WTC11 (cell line): ENCODE results near the gene MAPK11. TPM values are rescaled to one million over a fixed set of nuclear protein-coding genes. Genes with fewer than 3 reads are reported as not detected.

ENCODE experiments used
- ATAC-seq: fragments of 200-7000 bp; cut with Tn5 transposase; 2 replicates; pipeline ENCODE4 v1.10.0; 2021; ENCODE audit warnings: mild to moderate bottlenecking, moderate library complexity
- CTCF ChIA-PET: fragments of 300-600 bp; sonication (Branson Sonifier 250); formaldehyde crosslinking; loops from one replicate; lab custom pipeline; 2021; ENCODE audit warnings: antibody characterized with exemption; lab: Charles Lee
- POLR2A ChIA-PET: fragments of 350-600 bp; sonication (Branson Sonifier 250); formaldehyde crosslinking; loops from one replicate; lab custom pipeline; 2021; ENCODE audit warnings: antibody characterized with exemption; lab: Charles Lee
- DNase-seq: peaks from one replicate; pipeline ENCODE4 v3.0.0; 2021; ENCODE audit warnings: low spot score
- H3K27ac Mint-ChIP-seq: 2 replicates; pipeline ENCODE4 v1.8.0; 2021; ENCODE audit warnings: mixed read lengths
- H3K27me3 Mint-ChIP-seq: 2 replicates; pipeline ENCODE4 v1.8.0; 2021; ENCODE audit warnings: low read depth, mild to moderate bottlenecking, moderate library complexity, mixed read lengths
- H3K36me3 Mint-ChIP-seq: 2 replicates; pipeline ENCODE4 v1.8.0; 2021; ENCODE audit warnings: mixed read lengths
- H3K4me1 Mint-ChIP-seq: 2 replicates; pipeline ENCODE4 v1.8.0; 2022; ENCODE audit warnings: mixed read lengths
- H3K4me3 Mint-ChIP-seq: 2 replicates; pipeline ENCODE4 v1.8.0; 2021; ENCODE audit warnings: mild to moderate bottlenecking, moderate library complexity, mixed read lengths
- H3K9me3 Mint-ChIP-seq: 2 replicates; pipeline ENCODE4 v1.8.0; 2021; ENCODE audit warnings: mixed read lengths
- JUN ChIP-seq: sonication (generic); formaldehyde crosslinking; IDR thresholded peaks from 2 replicates; pipeline ENCODE4 v1.8.0; 2023; ENCODE audit warnings: mild to moderate bottlenecking, missing genetic modification reagents
- TCF7 ChIP-seq: sonication (generic); formaldehyde crosslinking; IDR thresholded peaks from 2 replicates; pipeline ENCODE4 v1.8.0; 2022; ENCODE audit warnings: mild to moderate bottlenecking, low read depth, missing genetic modification reagents, moderate library complexity
- total RNA-seq: library from RNA; stranded (reverse); gene quantifications from 3 replicates; pipeline ENCODE4 v1.2.3, GENCODE V29; 2021
- TF ChIP-seq, protein P1 (sequence below): sonication (generic); formaldehyde crosslinking; IDR thresholded peaks from 2 replicates; pipeline ENCODE4 v1.8.1; 2023; ENCODE audit warnings: mild to moderate bottlenecking, missing genetic modification reagents, borderline replicate concordance
- TF ChIP-seq, protein P2 (sequence below): sonication (generic); formaldehyde crosslinking; IDR thresholded peaks from 2 replicates; pipeline ENCODE4 v1.8.1; 2023; ENCODE audit warnings: mild to moderate bottlenecking, missing genetic modification reagents, moderate library complexity
- TF ChIP-seq, protein P3 (sequence below): fragments of 250-450 bp; sonication (Bioruptor Pico); IDR thresholded peaks from 2 replicates; pipeline ENCODE4 v1.9.0; 2021; ENCODE audit warnings: mild to moderate bottlenecking
- TF ChIP-seq, protein P4 (sequence below): sonication (generic); formaldehyde crosslinking; IDR thresholded peaks from 2 replicates; pipeline ENCODE4 v1.8.0; 2022; ENCODE audit warnings: missing genetic modification reagents
- TF ChIP-seq, protein P5 (sequence below): sonication (generic); formaldehyde crosslinking; IDR thresholded peaks from 2 replicates; pipeline ENCODE4 v1.8.0; 2022; ENCODE audit warnings: mild to moderate bottlenecking, missing genetic modification reagents
- TF ChIP-seq, protein P6 (sequence below): fragments of 250-450 bp; sonication (Bioruptor Pico); conservative IDR thresholded peaks from 2 replicates; pipeline ENCODE4 v1.9.0; 2021; ENCODE audit warnings: mild to moderate bottlenecking

Gene MAPK11
- total RNA-seq, 1 experiment from 2014 or later, result 2.3 TPM

DNA sequence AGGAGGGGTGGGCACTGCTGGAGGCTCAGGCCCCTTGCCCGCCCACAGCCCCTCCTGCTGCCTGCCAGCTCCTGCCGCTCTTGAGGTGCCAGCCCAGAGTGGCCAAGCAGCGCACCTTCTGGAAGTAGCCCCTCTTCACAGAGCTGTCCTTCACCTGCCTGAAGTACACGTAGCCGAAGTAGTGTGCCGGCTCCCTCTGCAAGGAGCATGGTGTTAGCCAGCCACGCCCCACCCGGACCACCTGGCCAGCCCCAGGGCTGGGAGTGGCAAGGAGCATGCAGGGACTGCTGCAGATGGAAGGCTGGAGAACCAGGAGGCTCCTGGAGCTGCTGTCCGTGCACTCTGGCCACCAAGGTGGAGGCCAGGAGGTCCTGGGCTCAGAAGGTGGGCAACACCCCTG is 47.0 kb upstream of the MAPK11 start (continued):
- TF ChIP-seq, protein P1, sequence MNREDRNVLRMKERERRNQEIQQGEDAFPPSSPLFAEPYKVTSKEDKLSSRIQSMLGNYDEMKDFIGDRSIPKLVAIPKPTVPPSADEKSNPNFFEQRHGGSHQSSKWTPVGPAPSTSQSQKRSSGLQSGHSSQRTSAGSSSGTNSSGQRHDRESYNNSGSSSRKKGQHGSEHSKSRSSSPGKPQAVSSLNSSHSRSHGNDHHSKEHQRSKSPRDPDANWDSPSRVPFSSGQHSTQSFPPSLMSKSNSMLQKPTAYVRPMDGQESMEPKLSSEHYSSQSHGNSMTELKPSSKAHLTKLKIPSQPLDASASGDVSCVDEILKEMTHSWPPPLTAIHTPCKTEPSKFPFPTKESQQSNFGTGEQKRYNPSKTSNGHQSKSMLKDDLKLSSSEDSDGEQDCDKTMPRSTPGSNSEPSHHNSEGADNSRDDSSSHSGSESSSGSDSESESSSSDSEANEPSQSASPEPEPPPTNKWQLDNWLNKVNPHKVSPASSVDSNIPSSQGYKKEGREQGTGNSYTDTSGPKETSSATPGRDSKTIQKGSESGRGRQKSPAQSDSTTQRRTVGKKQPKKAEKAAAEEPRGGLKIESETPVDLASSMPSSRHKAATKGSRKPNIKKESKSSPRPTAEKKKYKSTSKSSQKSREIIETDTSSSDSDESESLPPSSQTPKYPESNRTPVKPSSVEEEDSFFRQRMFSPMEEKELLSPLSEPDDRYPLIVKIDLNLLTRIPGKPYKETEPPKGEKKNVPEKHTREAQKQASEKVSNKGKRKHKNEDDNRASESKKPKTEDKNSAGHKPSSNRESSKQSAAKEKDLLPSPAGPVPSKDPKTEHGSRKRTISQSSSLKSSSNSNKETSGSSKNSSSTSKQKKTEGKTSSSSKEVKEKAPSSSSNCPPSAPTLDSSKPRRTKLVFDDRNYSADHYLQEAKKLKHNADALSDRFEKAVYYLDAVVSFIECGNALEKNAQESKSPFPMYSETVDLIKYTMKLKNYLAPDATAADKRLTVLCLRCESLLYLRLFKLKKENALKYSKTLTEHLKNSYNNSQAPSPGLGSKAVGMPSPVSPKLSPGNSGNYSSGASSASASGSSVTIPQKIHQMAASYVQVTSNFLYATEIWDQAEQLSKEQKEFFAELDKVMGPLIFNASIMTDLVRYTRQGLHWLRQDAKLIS (CRISPR knock-in tag), result no peak
- TF ChIP-seq, protein P2, sequence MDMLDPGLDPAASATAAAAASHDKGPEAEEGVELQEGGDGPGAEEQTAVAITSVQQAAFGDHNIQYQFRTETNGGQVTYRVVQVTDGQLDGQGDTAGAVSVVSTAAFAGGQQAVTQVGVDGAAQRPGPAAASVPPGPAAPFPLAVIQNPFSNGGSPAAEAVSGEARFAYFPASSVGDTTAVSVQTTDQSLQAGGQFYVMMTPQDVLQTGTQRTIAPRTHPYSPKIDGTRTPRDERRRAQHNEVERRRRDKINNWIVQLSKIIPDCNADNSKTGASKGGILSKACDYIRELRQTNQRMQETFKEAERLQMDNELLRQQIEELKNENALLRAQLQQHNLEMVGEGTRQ, result no peak
- TF ChIP-seq, protein P3, sequence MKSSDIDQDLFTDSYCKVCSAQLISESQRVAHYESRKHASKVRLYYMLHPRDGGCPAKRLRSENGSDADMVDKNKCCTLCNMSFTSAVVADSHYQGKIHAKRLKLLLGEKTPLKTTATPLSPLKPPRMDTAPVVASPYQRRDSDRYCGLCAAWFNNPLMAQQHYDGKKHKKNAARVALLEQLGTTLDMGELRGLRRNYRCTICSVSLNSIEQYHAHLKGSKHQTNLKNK, result no peak

DNA sequence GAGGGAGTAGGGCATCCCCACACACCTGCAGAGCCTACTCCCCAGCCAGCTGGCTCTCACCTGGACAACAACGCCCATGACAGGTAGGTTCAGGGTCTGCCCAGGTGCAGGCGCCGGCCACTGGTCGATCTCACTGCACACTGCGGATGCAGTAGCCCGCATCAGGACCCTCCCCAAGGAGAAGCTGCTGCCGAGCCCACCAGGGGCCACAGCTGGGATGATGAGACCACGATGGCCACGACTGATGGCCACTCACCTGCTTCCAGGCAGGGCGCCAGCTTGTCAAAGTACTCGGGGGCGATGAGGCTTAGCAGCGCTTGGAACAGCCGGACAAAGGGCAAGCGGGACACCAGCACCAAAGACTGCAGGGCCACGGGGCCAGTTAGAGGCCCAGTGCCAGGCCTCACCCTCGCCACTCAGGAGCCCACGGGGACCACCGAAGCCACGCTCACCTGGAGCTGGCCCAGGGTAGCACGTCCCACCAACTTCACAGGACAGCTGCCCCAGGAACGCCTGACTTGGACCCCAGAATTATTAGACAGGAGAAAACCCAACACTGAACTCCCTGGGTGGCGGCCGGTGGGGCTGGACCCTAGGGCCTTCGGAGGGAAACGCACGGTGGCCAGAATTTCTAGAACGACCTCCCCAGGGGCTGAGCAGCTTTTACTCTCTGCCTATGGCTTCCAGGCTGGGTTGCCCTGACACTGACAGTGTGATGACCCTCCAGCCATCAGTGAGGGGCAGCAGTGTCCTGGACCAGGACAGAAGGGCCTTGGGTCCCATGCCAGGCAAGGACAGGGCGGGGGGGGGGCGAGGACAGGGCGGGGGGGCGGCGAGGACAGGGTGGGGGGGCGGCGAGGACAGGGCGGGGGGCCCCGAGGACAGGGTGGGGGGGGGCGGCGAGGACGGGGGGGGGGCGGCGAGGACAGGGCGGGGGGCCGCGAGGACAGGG is 46.2 kb upstream of the MAPK11 start:
- Mint-ChIP-seq H3K4me1 (peaks cover 5% of the 10 kb centered on the region), H3K9me3 (no peaks in the 10 kb centered on the region), H3K27me3 (no peaks in the 10 kb centered on the region; the same call in 1 of the 2 replicates), H3K4me3 (no peak overlapping the region), H3K36me3 (no peaks in the 10 kb centered on the region), H3K27ac (no peak overlapping the region)
- ChIA-PET CTCF (interaction anchor here (0.6 to 2.4 kb wide), 9 partner anchors 7 to 357 kb away, joined by 3 to 7 read pairs (median 4); partner anchors contain the start of genes DENND6B, PLXNB2 and SHANK3), POLR2A (interaction anchor here (0.5 kb wide), 1 partner anchor 42 kb away, joined by 3 read pairs; no protein-coding TSS in a partner anchor)
- DNase-seq (no peak), ATAC-seq (no peak)
- TF ChIP-seq, protein P4, sequence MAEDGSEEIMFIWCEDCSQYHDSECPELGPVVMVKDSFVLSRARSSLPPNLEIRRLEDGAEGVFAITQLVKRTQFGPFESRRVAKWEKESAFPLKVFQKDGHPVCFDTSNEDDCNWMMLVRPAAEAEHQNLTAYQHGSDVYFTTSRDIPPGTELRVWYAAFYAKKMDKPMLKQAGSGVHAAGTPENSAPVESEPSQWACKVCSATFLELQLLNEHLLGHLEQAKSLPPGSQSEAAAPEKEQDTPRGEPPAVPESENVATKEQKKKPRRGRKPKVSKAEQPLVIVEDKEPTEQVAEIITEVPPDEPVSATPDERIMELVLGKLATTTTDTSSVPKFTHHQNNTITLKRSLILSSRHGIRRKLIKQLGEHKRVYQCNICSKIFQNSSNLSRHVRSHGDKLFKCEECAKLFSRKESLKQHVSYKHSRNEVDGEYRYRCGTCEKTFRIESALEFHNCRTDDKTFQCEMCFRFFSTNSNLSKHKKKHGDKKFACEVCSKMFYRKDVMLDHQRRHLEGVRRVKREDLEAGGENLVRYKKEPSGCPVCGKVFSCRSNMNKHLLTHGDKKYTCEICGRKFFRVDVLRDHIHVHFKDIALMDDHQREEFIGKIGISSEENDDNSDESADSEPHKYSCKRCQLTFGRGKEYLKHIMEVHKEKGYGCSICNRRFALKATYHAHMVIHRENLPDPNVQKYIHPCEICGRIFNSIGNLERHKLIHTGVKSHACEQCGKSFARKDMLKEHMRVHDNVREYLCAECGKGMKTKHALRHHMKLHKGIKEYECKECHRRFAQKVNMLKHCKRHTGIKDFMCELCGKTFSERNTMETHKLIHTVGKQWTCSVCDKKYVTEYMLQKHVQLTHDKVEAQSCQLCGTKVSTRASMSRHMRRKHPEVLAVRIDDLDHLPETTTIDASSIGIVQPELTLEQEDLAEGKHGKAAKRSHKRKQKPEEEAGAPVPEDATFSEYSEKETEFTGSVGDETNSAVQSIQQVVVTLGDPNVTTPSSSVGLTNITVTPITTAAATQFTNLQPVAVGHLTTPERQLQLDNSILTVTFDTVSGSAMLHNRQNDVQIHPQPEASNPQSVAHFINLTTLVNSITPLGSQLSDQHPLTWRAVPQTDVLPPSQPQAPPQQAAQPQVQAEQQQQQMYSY (CRISPR knock-in tag), result no peak
- TF ChIP-seq JUN, result no peak
- TF ChIP-seq, protein P5, sequence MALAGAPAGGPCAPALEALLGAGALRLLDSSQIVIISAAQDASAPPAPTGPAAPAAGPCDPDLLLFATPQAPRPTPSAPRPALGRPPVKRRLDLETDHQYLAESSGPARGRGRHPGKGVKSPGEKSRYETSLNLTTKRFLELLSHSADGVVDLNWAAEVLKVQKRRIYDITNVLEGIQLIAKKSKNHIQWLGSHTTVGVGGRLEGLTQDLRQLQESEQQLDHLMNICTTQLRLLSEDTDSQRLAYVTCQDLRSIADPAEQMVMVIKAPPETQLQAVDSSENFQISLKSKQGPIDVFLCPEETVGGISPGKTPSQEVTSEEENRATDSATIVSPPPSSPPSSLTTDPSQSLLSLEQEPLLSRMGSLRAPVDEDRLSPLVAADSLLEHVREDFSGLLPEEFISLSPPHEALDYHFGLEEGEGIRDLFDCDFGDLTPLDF (CRISPR knock-in tag), result no peak
- TF ChIP-seq, protein P6, sequence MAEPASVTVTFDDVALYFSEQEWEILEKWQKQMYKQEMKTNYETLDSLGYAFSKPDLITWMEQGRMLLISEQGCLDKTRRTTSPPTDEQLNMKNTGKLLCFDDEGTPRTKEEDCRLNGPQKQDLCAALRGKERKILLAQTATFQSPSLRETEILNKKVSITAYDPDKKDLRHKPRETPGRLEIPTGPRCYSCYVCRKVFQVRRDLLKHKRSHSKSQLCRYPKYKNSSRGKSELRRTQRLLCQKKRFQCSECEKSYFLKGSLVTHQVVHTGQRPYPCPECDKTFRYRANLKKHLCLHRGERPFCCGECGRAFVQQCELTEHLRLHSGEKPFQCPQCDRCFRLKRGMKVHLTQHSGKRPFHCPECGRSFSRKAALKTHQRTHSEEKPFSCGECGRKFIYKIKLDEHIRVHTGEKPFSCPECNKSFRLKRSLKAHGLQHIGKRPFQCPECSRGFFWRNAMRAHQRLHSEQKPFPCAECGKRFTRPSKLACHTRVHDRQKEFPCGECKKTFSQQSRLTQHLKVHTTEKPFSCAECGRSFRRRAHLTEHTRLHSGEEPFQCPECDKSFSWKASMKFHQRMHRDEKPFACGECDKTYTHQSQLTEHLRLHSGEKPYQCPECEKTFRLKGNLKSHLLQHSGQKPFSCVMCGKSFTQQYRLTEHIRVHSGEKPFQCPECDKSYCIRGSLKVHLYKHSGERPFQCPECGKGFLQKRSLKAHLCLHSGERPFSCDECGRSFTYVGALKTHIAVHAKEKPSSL, result no peak
- no peak for TF ChIP-seq TCF7
